GM06990 (cell line): ENCODE results near the gene ADGRL2.

Source experiments
- DNase-seq: peaks from one replicate; pipeline ENCODE4 v3.0.0-alpha.2; 2011; ENCODE audit not compliant: insufficient read length; ENCODE audit errors: extremely low read depth
- H3K27me3 ChIP-seq: replicated peaks from 2 replicates; pipeline ENCODE4 v1.6.0; 2011; ENCODE audit warnings: low read length; ENCODE audit not compliant: control insufficient read depth, insufficient read depth
- H3K36me3 ChIP-seq: 2 replicates; pipeline ENCODE4 v1.5.1; 2011; ENCODE audit warnings: low read length; ENCODE audit not compliant: control insufficient read depth, insufficient read depth
- H3K4me3 ChIP-seq: replicated peaks from 2 replicates; pipeline ENCODE4 v1.5.1; 2011; ENCODE audit warnings: low read depth, mild to moderate bottlenecking, control low read depth, low read length
- TF ChIP-seq, protein P1 (sequence below): IDR thresholded peaks from 2 replicates; pipeline ENCODE4 v1.5.1; 2011; ENCODE audit warnings: low read length, control low read depth, mild to moderate bottlenecking, inconsistent platforms; ENCODE audit not compliant: insufficient read depth, poor library complexity, severe bottlenecking

Gene ADGRL2

DNA sequence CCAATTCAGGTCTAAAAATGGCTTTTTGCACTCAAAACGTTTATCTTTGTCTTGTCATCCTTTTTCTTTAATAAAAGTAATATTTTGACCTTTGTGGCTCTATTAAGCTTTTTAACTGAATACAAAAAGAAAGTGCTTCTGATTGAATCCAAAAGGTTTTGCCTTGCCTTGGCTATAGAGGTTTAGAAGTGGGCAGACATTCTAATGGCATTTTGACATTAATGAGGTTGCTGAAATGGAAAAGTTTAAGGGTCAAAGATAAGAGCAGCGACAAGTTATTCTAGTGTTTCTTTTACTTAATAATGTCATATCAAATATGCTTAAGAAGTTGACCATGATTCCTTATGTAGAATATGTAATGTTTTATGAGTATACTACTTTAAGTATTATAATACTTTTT lies 120.2 kb downstream of the ADGRL2 start:
- no peak overlapping the region for H3K4me3 ChIP-seq
- TF ChIP-seq, protein P1, sequence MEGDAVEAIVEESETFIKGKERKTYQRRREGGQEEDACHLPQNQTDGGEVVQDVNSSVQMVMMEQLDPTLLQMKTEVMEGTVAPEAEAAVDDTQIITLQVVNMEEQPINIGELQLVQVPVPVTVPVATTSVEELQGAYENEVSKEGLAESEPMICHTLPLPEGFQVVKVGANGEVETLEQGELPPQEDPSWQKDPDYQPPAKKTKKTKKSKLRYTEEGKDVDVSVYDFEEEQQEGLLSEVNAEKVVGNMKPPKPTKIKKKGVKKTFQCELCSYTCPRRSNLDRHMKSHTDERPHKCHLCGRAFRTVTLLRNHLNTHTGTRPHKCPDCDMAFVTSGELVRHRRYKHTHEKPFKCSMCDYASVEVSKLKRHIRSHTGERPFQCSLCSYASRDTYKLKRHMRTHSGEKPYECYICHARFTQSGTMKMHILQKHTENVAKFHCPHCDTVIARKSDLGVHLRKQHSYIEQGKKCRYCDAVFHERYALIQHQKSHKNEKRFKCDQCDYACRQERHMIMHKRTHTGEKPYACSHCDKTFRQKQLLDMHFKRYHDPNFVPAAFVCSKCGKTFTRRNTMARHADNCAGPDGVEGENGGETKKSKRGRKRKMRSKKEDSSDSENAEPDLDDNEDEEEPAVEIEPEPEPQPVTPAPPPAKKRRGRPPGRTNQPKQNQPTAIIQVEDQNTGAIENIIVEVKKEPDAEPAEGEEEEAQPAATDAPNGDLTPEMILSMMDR, result no peak
- no peaks in the 10 kb centered on the region for H3K27me3 ChIP-seq
- DNase-seq, result no peak
- no peaks in the 10 kb centered on the region for H3K36me3 ChIP-seq

DNA sequence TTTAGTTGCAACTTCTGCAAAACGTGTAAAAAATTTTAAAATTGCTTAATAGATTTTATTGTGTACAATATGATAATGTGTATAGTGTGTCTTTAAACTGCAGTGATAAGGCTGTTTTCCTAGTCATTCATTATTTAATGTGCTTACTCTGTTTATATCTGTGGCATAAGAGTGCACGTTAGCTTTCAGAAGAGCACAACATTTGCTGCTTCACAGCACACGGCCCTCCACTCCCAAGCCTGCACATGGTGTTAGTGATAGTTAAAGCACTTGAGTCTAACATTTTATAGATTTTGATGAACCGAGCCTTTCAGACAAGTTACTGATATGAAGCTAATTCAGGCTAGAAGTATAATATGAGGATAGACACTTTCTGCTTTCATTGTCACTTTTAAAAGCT lies 120.6 kb downstream of the ADGRL2 start:
- Histone ChIP-seq H3K27me3 (no peaks in the 10 kb centered on the region), H3K4me3 (no peak overlapping the region), H3K36me3 (no peaks in the 10 kb centered on the region)
- DNase-seq, result no peak
- TF ChIP-seq, protein P1, result no peak

DNA sequence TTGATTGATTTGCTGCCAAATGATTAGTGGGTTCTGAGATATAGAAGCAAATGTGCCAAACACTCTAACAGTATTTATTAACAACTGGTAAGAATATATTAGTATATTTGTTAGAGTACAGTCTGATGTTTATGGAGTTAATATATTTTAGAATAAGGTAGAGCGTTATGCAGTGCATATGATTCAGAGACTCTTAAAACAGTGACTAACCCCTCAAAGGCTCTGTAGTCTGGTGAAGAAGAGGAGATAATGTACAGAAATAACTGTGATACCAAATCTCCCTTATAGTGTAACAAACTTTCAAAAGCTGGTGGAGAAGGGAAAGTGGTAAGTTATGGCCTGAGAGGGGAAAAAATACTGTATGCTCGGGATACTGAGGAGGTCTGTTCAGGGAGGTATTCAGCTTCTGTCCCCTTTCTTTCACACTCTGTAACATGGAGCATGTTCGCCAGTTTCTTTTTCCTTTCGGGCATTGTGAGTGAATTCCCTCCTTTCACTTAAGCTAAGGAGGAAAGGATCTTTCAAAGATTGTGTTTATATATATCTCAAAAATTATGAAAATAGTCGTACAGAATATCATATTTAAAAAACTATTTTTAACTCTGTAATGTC lies 121.2 kb downstream of the ADGRL2 start:
- TF ChIP-seq, protein P1, result no peak
- DNase-seq, result no peak

DNA sequence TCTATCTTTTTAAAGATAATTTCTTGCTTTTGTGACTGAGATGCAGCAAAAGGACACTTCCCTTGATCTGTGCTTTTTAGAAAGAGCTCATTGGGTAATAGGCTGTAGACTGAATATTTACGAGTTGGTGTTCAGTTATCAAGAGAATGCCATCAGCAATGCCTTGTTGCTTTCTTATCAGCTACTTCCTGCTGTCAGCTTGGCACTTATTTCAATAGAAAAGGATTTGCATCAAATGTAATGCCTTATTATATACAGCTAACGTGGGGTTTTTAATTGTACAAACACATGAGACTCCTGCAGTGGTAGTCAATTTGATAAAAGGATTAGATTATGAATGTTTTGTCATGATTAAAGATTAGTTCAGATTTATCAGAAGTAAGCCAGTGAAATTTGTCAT lies 122.2 kb downstream of the ADGRL2 start:
- no peaks in the 10 kb centered on the region for H3K36me3 ChIP-seq
- no peak overlapping the region for H3K4me3 ChIP-seq
- no peak for DNase-seq
- TF ChIP-seq, protein P1, result no peak
- H3K27me3 ChIP-seq, result no peaks in the 10 kb centered on the region

More for the DNA sequence above, 121.2 kb downstream of the ADGRL2 start:
- no peaks in the 10 kb centered on the region for H3K27me3 ChIP-seq
- no peak overlapping the region for H3K4me3 ChIP-seq
- H3K36me3 ChIP-seq, result no peaks in the 10 kb centered on the region

DNA sequence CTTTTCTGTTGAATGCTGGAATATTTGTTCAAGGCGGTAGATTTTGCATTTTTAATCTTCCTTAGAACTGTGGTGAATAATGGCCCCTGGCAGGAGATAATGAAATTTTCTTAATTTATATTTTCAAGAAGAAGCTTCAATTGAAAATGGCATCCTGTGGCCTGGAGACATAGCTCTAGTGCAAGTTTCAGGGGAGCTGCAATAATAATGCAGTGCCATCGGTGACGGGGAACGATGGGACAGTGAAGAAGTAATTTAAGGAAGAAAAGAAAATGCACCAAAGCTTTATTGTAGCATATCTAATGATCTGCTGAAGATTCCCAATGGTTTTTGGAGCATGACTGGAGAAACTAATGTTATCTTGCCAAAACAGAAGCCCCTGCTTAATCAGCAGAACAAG lies 128.4 kb downstream of the ADGRL2 start:
- H3K4me3 ChIP-seq, result no peak overlapping the region
- TF ChIP-seq, protein P1, result no peak
- no peak for DNase-seq
- no peaks in the 10 kb centered on the region for H3K36me3 ChIP-seq
- H3K27me3 ChIP-seq, result no peaks in the 10 kb centered on the region

DNA sequence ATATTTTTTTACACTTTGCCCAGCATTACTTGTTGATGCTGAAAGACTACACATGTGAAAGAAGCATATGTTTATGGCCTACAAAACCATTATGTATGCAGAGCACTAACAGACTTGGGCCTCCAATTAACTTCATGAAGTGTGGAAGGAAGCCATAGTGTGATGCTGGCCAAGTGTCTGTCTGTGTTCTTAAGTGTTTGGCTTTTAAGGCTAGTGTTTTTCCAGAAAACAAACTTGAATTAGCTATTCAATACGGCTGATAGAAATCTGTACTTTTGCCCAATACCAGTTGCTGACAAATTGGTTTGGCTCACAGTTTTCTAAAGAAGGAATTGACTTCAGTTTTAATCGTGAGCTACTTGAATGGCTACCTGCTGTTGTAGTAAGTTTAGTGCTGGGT lies 136.1 kb downstream of the ADGRL2 start:
- no peak for DNase-seq
- TF ChIP-seq, protein P1, result no peak
- Histone ChIP-seq H3K4me3 (no peak overlapping the region), H3K36me3 (no peaks in the 10 kb centered on the region), H3K27me3 (no peaks in the 10 kb centered on the region)
